ENCODE measurements around the gene COL5A1. TPM values are rescaled to one million over a fixed set of nuclear protein-coding genes. Genes with fewer than 3 reads are reported as not detected.

The COL5A1 gene
- total RNA-seq, 1 donor from 2014 or later: 13.9 TPM

DNA sequence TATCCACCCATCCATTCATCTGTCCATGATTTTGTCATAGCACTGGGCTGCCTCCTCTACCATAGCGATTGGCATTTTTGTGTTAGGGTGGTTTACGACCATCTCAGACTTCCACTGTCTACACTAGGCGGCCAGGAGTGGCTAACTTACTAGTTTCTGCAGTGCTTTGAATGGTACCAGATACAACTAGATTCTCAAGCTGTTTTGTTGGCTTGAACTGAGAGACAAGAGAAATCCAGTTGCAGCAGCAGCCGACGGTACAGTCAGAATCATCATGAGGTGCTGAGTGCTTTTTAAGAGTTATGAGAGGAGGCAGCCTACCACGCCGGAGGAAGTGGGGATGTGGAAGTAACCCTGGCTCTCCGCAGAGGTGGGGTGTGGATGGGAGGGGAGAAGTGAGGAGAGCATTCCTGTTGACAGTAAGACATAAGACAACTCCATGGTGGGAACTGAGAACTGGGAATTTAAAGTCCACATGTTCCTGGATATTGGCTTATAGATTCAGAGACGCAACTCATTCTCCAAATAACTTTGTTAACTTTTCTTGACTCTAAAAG is 27.9 kb downstream of the COL5A1 start:
- TF ChIP-seq, protein P1, sequence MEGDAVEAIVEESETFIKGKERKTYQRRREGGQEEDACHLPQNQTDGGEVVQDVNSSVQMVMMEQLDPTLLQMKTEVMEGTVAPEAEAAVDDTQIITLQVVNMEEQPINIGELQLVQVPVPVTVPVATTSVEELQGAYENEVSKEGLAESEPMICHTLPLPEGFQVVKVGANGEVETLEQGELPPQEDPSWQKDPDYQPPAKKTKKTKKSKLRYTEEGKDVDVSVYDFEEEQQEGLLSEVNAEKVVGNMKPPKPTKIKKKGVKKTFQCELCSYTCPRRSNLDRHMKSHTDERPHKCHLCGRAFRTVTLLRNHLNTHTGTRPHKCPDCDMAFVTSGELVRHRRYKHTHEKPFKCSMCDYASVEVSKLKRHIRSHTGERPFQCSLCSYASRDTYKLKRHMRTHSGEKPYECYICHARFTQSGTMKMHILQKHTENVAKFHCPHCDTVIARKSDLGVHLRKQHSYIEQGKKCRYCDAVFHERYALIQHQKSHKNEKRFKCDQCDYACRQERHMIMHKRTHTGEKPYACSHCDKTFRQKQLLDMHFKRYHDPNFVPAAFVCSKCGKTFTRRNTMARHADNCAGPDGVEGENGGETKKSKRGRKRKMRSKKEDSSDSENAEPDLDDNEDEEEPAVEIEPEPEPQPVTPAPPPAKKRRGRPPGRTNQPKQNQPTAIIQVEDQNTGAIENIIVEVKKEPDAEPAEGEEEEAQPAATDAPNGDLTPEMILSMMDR (IDR thresholded peaks at IDR 0.05; ENCODE audit: borderline replicate concordance): no peak
- Histone ChIP-seq H3K4me1 (peaks cover 12% of the 10 kb centered on the region), H3K27me3 (ENCODE audit: low read depth) (peaks cover 4% of the 10 kb centered on the region), H3K36me3 (no peaks in the 10 kb centered on the region), H3K4me3 (no peak overlapping the region), H3K9me3 (replicated peaks) (peaks cover 8% of the 10 kb centered on the region), H3K27ac (replicated peaks) (no peak overlapping the region)
- peak; percentile 5 for DNase-seq
- intact Hi-C loops (cut with micrococcal nuclease): no loop called here

DNA sequence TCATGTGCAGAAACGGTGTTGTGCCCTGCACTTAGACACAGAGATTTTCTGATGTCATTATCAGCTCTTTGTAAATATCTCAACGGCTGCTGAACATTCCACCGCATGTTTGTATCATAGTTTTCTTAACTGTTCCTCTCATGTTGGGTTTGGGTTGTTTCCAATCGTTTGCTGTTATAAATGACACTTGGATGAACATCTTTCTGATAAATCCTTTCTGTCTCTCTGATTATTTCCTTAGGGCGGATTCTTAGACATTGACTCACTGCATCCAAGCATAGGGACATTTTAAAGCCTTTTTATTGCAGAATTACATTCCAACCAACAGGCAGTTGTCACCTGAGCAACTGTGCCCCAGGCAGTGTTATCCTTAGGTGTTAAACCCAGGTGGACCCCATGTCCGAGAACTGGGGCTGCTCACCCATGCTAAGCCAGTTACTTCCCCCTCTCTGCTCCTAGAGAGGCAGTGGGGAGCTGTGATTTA is 28.5 kb downstream of the COL5A1 start:
- peaks cover 10% of the 10 kb centered on the region for H3K9me3 ChIP-seq (replicated peaks)
- intact Hi-C loops (cut with micrococcal nuclease): no loop called here
- no peak for DNase-seq
- TF ChIP-seq, protein P1 (IDR thresholded peaks at IDR 0.05; ENCODE audit: borderline replicate concordance): no peak
- no peaks in the 10 kb centered on the region for H3K36me3 ChIP-seq
- H3K27ac ChIP-seq (replicated peaks): no peak overlapping the region
- H3K4me1 ChIP-seq: peaks cover 12% of the 10 kb centered on the region
- peaks cover 4% of the 10 kb centered on the region for H3K27me3 ChIP-seq (ENCODE audit: low read depth)
- H3K4me3 ChIP-seq: no peak overlapping the region

DNA sequence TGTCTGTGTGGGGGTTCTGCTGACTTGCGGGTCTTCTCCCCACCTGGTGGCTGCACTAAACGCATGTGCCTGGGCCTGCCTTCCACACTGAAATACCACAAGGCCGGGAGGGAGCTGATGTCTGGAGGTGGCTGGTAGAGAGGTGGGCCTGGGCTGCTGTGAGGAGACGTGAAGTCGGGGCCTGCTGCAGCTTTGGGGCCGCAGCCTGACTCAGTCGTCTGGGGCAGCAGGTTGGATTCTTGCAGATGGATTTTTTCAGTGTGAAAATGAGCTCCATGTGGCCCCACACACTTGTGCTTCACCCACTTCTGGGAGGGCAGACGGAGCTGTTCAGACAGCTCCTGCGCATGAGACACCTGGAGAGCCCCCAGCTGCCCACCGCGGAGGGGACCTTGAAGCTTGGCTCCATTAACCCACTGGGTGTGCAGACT is 29.3 kb downstream of the COL5A1 start:
- DNase-seq: no peak
- TF ChIP-seq, protein P1 (IDR thresholded peaks at IDR 0.05; ENCODE audit: borderline replicate concordance): no peak
- Histone ChIP-seq H3K27ac (replicated peaks) (no peak overlapping the region), H3K36me3 (no peaks in the 10 kb centered on the region), H3K9me3 (replicated peaks) (peaks cover 17% of the 10 kb centered on the region), H3K27me3 (ENCODE audit: low read depth) (peaks cover 4% of the 10 kb centered on the region), H3K4me1 (peaks cover 12% of the 10 kb centered on the region), H3K4me3 (no peak overlapping the region)
- intact Hi-C loops (cut with micrococcal nuclease): no loop called here

DNA sequence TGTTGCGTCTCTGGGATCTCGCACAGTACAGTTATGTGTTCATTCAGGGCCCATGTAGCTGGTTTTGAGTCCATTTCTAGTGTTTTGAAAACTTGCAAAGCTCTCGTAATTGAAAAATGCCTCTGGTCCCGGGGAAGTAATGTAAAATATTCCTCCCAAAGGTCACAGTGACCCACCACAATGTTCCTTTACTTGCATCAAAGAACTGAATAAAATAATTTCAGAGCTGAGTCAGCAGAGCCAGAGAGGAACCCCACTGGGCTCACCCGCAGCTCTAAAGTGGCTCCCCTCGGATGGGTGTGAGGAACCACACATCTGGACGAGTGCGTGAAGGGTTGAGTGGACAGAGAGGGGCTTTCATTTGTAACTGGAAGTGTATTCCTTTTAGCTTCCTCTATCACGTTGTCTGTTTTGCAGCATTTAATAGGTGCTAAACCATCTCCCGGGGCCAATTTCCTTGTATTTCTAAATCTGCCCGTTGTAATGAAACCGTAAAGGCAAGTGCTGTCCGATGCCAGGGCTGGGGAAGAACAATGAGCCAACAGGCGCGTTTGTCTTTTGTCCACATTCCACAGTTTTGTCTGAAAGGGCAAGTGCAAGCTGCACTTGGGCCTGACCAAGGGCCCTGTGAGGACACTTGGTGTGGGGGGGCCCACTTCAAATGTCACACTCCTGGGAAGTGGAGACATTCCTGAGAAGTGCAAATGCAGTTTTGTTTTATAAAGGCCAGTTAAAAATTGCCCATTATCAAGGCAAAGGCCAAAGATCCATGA is 29.9 kb downstream of the COL5A1 start:
- no peaks in the 10 kb centered on the region for H3K36me3 ChIP-seq
- H3K27ac ChIP-seq (replicated peaks): no peak overlapping the region
- intact Hi-C loops (cut with micrococcal nuclease): no loop called here
- TF ChIP-seq, protein P1 (IDR thresholded peaks at IDR 0.05; ENCODE audit: borderline replicate concordance): no peak
- peaks cover 12% of the 10 kb centered on the region for H3K4me1 ChIP-seq
- no peak overlapping the region for H3K4me3 ChIP-seq
- H3K27me3 ChIP-seq (ENCODE audit: low read depth): peaks cover 4% of the 10 kb centered on the region
- H3K9me3 ChIP-seq (replicated peaks): peaks cover 21% of the 10 kb centered on the region
- DNase-seq: no peak

DNA sequence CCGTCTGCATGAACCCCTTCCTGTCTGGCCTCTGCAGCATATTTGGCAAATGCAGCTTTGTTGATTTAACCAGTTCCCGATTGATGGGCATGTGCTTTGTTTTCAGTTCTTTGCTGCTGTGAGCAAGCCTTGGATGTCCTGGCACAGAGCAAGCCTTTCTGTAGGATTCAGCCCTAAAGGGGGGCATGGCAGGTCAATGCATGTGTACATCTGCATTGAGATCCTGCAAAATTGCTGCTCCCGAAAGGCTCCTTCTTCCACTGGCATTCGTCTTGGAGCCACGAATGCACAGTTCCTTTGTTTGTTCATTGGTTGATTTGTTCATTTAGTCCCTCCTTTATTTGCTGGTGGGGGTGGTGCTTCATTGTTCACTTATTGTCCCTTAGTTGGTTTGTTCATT is 34.8 kb downstream of the COL5A1 start:
- intact Hi-C loops (cut with micrococcal nuclease): no loop called here

More for the DNA sequence above, 34.8 kb downstream of the COL5A1 start:
- H3K4me3 ChIP-seq: no peak overlapping the region
- peaks cover 22% of the 10 kb centered on the region for H3K4me1 ChIP-seq
- TF ChIP-seq, protein P1 (IDR thresholded peaks at IDR 0.05; ENCODE audit: borderline replicate concordance): no peak
- H3K9me3 ChIP-seq (replicated peaks): peaks cover 21% of the 10 kb centered on the region
- no peak overlapping the region for H3K27ac ChIP-seq (replicated peaks)
- no peak for DNase-seq
- no peaks in the 10 kb centered on the region for H3K36me3 ChIP-seq
- H3K27me3 ChIP-seq (ENCODE audit: low read depth): no peaks in the 10 kb centered on the region
